ENCODE measurements around the gene FRMD1.

Gene FRMD1

DNA sequence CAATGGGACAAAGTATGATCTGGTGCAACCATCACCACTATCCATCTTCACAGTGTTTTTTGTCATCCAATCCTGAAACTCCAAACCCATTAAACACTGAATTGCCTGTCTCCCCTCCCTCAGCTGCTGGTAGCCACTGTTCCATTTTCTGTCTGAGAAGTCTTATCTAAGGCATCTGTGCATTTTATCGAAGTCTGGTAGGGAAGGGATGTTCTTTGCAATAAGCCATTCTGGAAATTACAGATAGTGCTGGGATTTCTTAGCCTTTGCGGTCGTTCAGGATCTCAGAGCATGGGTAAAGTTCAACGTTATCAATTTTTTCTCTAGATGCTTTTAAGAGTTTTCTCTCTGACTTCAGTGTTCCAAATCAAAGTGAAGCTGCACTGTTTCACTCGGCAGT is 57.4 kb downstream of the FRMD1 start:
- no peak for DNase-seq

DNA sequence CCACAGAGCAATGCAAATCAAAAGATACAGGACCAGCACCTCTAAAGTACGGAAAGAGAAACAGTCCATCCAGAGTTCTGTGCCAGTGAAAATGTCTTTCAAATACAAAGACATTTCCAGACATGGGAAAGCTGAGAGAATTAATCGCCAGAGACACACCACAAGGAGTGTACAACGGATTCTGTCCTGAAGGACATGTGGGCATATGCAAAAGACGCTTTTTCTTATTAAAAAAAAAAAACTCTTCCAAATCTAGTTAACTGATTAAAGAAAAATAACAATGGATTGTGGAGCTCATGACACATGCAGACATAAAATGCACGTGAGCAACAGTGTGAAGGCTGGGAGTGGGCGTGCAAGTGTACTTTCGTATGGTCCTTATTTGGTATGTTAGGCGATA is 58.8 kb downstream of the FRMD1 start:
- DNase-seq = no peak

GRCh38 chr6:168018664-168019063 is 60.3 kb downstream of the FRMD1 start:
- DNase-seq = no peak

- no peak for DNase-seq
Measured at GRCh38 chr6:168017629-168018028, 61.4 kb downstream of the FRMD1 start.

DNA sequence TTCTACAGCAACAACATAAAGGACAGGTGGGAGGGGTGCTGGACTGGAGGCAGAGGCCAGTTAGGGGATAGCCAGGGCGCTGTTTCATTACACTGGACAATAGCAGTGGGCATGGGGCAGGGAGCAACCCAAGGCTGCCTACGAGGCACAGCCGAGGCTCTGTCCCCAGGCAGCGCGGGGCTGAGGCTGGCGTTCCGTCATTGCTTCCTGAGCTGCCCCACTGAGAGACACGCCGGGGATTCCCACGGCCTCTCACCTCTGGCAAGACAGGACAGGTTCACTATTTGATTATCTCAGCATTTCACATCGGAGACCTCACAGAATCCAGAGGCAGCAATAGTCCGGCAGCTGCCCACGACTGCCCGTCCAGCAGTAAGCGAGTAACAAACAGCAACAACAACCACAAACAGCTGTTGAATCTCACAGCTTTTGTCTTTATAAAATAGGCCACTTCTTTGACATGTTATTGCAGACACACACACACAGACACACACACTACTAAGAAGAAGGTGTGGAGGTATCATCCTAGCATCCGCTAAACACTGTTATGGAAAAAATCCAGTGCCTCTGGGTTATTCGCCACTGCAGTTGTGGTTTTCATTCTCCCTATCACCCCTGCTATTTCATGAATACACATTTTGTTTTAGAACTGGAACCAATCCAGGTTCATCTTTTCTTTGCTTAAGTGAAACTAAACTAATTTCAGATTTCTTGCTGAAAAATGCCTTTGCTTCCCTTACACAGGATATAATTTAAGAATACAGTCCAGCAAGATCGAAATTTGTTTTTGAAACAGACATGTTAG is 62.1 kb downstream of the FRMD1 start:
- no peak for DNase-seq

GRCh38 chr6:168016176-168016620 is 62.8 kb downstream of the FRMD1 start:
- DNase-seq = no peak

GRCh38 chr6:168015482-168016175 is 63.4 kb downstream of the FRMD1 start:
- DNase-seq = no peak

GRCh38 chr6:168015009-168015408 is 64.0 kb downstream of the FRMD1 start:
- DNase-seq = no peak

- no peak for DNase-seq
Measured at GRCh38 chr6:168014428-168014827, 64.6 kb downstream of the FRMD1 start.

DNA sequence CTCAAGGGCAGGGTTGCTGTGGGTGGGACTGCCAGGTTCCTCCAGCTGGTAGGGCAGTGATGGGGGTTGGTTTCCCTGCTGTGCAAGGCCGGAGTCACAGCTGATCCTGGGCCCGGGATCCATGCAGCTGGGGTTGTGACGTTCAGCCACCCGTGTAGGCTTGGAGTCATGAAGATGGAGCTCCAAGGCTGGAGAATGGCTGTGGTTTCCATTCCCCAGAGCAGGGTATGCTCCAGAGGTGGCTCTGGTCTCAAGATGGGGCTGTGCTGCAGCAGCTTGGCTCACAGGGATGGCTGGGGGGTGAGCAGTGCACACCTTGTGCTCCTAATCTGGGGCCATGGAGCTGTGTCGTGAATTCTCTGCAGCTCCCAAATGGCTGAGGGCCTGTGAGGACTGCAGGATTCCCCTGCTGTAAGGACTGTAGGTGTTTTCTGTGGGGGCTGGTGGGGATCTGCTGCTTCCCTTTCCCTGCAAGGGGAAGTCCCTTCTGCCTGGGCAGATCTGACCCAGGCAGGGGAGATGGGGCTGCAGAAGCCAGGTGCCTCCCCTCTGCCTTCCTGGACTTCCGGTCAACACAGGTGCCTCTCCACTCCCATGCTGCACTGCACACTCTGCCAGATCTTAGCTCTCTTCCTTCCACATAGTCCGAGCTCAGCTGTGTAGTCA is 65.6 kb downstream of the FRMD1 start:
- no peak for DNase-seq

DNA sequence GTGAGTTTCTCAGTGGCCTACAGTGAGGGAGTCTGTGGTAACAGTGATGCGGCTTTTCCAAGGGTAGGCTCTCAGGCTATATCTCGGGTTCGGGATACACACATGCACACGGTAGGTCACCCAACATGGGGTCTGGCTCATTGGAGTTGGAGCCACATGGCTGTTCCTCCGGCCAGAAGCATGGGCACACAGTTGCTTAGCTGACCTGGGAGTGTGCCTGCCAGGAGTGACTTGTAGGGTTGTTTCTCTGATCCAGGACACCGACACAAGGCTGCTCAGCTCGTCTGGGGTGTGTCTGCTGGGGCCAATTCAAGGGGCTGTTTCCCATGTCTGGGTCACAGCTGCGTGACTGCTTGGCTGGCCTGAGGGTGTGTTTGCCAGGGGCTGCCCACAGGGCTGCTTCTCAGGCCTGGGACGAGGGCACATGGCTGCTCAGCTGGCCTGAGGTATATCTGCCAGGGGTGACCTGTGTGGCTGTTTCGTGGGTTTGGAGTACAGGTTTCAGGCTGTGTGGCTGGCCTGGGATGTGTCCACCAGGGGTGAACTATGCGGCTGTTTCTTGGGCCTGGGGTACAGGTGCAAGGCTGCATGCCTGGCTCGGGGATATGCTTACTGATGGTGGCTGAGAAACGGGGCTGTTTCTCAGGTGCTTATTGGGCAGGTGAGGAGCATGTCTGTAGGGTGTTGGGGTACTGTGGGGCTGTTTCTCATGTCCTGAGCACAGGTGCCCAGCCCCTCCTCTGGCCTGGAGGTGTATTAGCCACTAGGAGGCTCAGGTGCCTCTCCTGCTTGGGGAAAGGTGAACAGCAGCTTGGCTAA is 66.4 kb downstream of the FRMD1 start:
- DNase-seq = no peak

GRCh38 chr6:168011291-168011690 is 67.7 kb downstream of the FRMD1 start:
- DNase-seq = no peak

GRCh38 chr6:168009331-168009730 is 69.7 kb downstream of the FRMD1 start:
- DNase-seq = no peak

DNA sequence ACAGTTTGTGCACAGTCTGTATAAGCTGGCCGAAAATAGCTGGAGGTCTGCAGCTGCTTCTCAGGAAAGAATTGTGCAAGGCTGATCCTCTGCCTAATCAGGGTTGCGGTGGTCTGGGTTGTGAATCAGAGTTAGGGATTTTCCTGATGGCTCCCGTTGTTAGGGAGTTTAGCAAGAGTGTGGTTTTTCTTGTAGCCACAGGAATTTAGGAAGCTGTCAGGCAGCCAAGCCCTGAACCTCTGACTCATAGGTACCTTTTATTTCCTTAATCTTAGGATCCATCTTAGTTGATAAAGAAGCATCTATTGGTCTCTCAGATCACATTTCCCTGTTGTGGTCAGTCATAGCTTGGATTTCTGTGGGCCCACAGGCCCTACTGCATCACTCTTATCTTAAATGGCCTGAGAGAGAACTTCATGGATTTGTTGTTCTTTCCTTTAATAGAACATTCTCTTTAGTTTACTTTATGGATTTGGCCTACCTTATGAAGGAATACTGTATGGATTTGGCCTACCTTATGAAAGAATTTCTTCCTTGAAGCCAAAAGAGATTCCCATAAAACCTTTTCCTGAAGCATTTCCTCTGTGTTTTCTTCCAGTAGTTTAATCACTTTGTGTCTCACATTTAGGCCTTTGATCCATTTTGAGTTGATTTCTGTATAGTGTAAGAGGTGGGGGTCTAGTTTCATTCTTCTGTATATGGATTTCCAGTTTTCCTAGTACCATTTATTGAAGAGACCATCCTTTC is 71.2 kb downstream of the FRMD1 start:
- DNase-seq = peak in 1 of 2 donors; percentile 4

GRCh38 chr6:168005796-168006195 is 73.2 kb downstream of the FRMD1 start:
- no peak for DNase-seq

- no peak for DNase-seq
Measured at GRCh38 chr6:168004945-168005344, 74.1 kb downstream of the FRMD1 start.

DNA sequence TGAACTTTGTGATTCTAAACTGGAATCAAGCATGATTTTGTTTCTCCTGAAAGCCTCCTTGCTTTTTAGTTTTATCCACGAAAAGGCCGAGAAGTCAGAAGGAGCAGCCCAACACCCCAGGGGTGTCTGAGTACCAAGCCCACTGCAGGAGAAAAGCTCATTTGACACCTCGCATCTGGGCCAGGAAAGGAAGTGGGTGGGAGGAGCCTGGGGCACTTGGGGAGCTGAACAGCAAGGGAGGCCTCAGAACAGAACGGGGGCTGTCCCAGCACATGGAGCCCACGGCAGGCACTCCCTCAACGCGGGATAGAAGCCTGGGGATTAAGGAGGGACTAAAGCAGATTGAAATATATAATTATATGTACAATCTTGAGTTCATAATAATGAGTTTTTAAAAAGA is 75.0 kb downstream of the FRMD1 start:
- no peak for DNase-seq

All from bone marrow (tissue), 2 donors.